ENCODE data around the gene FOXC1.

GRCh38 chr6:1586256-1586655 is 23.5 kb upstream of the FOXC1 start:
- TF ChIP-seq CTCF (IDR thresholded peaks at IDR 0.05; ENCODE audit: insufficient read depth, low read length) = no peak
- no peak for TF ChIP-seq POLR2AphosphoS5 (IDR thresholded peaks at IDR 0.05; ENCODE audit: low read depth)
